Measurements from ENCODE around the gene P2RX7.

GRCh38 chr12:121191151-121191550 is 58.5 kb downstream of the P2RX7 start:
- TF ChIP-seq EZH2 (IDR thresholded peaks at IDR 0.05; ENCODE audit: low read length, missing control alignments), result no peak
- no peak for TF ChIP-seq CTCF (conservative IDR thresholded peaks at IDR 0.05 in 1 of 2, IDR thresholded peaks at IDR 0.05 in 1 of 2; ENCODE audit: low read depth in 1 of 2, low read length in 2 of 2)
